Activated CD8-positive, alpha-beta memory T cell treated with anti-CD3 and anti-CD28 coated beads, Interleukin-2, amount 50 U/mL, for 24 hours (primary cell): ENCODE measurements around the gene TTC3.

Source experiments
- DNase-seq: peaks from one replicate; pipeline ENCODE4 v3.0.0-alpha.2; 2020; ENCODE audit errors: extremely low read depth

The TTC3 gene

DNA sequence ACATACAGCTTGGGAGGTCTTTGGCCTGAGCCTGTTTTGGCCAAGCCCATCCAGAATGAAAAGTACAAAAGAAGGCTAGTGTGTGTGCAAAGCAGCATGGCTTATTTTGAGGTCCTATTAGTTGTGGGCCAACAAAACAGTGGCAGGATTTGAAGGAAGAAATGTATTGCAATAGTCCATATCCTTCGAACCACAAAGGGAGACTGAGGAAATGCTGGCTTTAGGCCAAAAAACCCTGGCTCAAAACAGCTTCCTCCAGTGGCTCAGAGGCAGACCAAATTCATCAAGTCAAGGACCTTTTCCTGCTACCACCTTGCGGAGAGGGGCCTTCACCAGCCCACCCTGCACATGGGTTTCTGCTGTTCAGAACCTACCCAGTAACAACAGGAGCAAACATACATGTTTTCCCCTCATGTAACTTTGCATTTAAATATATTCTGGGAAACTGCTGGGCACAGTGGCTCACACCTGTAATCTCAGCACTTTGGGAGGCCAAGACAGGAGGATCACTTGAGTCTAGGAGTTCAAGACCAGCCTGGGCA is 150.8 kb downstream of the TTC3 start:
- no peak for DNase-seq

DNA sequence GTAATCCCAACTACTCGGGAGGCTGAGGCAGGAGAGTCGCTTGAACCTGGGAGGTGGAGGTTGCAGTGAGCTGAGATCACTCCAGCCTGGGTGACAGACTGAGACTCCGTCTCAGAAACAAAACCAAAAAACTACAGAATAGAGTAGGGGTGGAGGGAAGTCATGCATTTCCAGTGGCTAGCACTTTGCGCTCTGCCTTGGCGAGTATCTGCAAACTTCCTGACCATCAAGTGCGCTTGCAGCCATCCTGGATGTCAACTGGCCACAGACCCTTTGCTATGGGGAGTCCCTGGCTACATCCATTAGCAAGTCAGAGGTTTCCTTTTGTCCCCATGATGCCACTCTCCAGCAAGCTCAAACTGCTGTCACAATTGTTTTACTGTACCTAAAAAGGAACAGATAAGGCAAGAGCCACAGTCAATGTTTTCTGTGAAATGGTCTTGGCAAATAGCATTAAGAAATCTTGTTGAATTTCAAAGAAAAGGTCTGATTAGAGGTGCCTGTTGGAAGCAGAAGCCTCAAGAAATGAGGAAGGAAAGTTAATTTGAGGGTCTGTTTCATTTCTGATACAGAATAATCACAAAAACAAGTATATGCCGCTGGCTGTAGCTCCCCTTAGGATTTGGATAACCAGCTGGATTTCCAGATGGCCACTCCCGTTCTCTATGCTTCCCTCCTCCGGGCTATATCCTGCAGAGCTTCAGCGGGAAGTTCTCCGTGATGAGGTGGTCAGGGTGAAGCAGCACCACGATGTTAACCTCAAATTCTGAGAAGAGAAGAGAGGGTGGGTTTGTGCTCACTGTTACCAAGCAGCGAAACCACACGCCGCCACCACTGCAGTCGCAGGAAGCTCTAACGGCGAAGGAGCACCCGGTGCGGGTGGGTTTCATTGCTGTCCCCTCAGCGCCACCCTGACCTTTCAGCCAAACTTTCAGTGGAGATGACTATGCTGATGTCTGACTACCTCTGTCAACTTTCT is 152.1 kb downstream of the TTC3 start:
- peak; percentile 31 for DNase-seq

- no peak for DNase-seq
These were observed 153.2 kb downstream of the TTC3 start for GRCh38 chr21:37226041-37226920.

- no peak for DNase-seq
These were observed 154.3 kb downstream of the TTC3 start for GRCh38 chr21:37227071-37228002.

GRCh38 chr21:37228003-37228400 is 154.9 kb downstream of the TTC3 start:
- DNase-seq: no peak

DNA sequence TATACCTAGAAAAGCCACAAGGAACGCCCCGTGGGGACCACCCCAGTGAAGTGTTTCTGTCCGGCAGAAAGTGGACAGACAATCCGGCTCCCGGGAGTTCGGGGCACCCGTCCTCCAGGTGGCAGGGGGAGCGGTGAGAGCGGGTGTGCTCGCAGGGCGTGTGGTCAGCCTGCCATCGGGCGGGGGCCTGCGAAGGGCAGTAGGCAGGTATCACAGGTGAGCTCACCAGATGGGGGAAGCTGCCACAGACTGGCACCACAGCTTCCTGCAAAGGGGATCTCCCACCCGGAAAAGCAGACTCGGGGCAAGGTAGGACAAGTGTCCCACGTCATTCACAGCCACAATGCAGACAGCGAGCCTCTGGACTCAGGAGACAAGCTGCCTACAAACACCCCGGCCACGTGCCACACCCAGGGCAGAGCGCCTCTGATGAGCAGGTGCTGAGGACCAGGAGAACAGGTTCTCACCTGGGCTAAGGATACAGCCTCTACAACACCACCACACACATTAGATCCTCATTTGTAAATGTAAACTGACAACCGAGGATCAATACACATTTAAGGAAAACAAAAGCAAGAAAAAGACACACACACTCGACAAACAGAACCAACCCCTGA is 157.7 kb downstream of the TTC3 start:
- no peak for DNase-seq

DNA sequence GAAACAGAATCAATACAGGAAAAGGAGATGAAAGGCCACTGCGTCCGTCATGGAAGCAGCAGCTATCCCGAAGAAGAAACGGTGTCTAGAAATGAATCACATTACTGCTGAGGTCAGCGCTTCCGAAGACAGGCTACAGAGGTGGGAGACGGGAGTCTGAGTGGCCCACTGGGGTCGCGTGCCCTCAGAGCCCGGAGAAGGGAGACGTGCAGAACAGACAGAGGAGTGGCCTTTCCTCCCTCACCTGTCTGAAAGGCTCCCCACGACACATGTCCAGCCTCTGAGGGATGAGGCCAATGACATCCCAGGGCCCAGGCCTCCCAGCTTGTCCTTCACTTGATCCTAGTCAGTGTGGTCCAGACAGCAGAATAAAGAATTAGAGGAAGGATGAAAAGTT is 158.2 kb downstream of the TTC3 start:
- DNase-seq: no peak

DNA sequence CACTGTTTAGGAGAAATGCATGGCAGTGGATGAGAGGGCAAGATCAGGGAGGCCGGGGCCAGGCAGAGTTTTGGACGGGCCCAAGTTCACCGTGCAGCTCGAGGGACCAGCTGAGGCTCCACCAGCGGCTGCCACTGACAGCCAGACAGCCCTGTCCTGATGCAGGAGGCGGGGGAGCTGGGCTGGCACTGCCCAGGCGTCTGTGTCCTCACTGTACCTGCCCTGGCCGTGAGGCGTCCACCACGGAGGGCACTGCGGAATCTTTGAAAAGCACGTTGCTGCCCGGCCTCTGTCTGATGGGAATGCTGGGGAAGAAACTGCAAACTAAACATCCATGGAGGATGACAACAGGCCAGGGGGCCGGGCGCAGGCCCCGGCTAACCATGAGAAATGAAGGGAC is 158.6 kb downstream of the TTC3 start:
- DNase-seq: no peak

GRCh38 chr21:37232274-37233018 is 159.4 kb downstream of the TTC3 start:
- no peak for DNase-seq

DNA sequence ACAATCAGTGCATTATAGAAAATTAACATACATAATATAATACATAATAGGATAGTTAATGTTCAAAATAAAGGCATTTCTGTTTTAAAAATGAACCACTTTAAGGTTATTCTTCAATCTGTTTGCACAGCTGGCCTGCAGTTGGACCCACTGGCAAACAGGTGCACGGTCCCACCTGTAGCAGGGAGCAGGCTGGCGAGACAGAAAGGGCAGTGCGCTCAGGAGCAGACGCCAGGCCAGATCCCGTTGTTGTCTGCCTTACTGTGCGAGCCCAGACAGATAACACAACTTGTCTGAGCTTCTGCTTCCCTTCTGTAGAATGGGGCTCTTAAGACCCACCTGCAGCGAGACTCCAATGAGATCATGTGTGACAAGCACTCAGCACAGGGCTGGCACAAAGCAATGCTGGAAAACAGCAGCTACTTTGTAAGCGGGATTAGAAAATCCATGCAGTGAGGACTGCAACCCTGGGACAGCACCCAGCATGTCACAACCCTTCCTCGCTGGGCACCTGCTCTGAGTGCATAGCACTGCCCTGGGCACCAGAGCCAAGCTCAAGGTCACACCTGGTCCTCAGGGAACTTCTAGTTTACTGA is 160.6 kb downstream of the TTC3 start:
- no peak for DNase-seq

GRCh38 chr21:37237346-37237745 is 164.3 kb downstream of the TTC3 start:
- no peak for DNase-seq

DNA sequence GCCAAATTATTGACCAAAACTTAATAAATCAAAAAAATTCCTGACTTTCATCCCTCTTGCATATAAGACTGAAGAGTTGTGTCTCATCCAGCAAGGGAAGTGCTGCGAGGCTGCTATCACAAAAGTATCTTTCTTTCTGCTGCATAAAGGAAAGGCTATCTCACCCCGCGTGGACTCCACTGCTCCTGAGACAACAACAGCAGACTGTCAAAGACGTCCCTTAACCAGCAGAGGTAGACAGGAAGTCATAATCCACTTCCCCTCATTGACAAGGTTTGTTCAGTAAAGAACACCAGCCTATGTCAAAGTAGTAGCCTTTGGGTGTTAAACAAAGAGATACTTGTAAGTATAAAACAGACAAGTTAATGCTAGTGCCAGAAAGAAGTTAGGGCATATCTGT is 164.7 kb downstream of the TTC3 start:
- DNase-seq: no peak

DNA sequence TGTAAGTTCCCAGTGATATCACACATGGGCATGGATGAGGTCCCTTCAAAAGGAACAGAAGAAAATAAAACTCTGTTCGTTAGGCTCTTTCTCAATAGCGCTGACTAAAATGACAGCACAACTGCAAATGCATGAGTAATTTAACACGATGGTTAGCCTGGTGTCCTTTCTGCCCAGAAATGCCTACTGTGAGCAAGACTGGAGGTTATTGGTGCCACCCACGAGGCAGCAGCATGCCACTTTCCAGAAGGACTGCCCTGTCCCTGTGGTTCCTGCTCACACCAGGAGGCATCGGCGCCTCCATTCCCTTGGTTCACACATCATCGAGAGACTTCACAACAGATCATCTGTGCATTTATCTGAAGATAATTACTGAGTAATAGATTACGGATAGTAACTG is 167.9 kb downstream of the TTC3 start:
- DNase-seq: no peak

- DNase-seq: no peak
These were observed 168.4 kb downstream of the TTC3 start for GRCh38 chr21:37241426-37241825.

GRCh38 chr21:37243961-37244360 is 170.9 kb downstream of the TTC3 start:
- DNase-seq: no peak

DNA sequence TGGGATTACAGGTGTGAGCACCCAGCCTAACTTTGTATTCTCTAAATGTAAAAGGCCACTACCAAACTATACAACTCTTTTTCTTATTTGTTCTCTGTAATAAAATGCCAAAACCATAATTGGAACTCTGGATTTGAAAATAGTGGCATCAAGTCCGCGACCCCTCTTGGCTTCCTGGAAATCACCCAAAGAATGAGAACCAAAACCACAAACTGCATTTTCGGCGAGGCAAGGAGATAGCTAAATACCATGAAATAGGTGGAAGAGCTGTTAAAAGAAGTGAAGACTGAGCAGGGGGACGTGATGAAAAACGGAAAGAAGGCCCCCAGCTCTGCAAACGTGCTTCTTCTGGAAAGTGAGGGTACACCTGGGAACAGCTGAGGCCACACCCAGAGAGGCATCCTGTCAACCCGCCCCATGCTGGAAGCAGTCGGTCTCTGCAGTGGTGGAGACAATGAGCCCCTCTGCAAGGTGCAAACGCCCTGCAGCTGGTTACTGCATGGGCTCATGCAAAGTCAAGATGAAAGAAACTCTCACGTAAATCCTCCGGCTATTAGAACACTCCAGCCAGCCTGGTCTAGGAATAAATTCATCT is 171.5 kb downstream of the TTC3 start:
- no peak for DNase-seq

GRCh38 chr21:37245151-37245550 is 172.1 kb downstream of the TTC3 start:
- DNase-seq: no peak

DNA sequence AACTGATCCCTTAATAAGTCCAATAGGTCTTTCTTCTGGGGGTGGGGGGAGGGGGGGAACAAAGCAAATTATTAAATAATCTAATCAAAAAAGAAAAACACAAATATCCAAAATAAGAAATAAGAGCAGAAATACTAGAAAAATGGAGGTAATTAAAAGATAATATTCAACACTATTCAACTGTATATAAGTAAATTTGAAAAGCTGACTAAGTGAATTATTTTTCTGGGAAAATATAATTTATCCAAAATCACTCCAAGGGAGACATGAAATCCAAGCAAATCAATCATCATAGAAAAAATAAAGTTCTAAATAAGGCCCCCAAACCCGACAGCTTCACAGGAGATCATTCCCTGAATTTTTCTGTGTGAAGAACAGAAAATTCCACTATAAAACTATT is 175.2 kb downstream of the TTC3 start:
- DNase-seq: no peak
